IPS-NIHi11 (cell line): Measurements from ENCODE around the gene ARMC2.

Experiments
- DNase-seq: peaks from one replicate; pipeline ENCODE4 v3.0.0; 2012; ENCODE audit warnings: mixed read lengths, low spot score

Gene ARMC2

DNA sequence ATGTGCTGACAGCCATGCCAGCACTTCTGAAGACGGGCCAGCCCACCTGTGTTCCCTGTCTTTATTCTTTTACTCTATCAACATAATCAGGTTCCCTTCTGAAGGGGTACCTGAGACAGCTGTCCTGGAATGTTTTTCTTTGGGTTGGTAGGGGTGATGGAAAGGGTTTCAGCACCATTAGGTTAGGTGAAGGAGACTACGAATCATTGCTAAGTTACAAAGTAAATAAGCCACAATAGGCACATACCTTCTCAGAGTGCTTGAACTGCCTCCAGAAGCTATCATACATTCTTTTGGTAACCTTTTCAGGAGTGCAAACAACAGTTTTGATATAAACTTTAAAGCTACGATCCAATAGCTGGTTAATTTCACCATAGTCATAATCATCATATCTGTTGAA lies 140.1 kb downstream of the ARMC2 start:
- no peak for DNase-seq

DNA sequence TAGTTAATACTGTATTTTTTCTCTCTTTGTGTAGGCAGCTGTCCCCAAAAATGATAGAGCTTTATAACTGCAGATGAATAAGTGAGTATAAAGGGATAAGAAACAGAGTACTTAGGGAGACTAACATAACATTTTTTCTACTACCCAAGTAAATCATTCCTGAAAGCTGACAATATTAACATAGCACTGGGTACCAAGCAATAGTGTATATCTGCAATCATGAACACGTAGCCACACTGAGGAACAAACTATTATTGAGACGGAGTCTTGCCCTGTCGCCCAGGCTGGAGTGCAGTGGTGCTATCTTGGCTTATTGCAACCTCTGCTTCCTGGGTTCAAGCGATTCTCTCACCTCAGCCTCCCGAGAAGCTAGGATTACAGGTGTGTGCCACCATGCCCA lies 140.5 kb downstream of the ARMC2 start:
- no peak for DNase-seq

DNA sequence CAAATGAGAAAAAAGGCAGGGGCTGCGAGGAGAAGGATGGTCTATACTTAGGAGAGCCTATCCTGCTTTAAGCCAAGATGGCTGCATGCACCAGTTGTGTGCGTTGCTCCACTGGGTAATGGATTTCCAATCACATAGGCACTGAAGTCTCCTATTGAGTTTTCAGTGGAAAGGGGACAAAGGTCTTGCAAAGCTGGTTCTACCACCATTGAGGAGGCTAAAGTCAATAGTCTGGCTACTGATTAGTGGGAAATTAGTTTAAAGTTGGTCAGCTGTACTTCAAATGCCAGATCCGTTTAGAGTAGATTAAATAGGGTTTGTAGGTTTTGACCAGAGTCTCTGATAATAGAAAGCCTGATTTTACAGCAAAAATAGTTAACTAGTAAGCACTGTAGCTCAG lies 141.5 kb downstream of the ARMC2 start:
- no peak for DNase-seq

DNA sequence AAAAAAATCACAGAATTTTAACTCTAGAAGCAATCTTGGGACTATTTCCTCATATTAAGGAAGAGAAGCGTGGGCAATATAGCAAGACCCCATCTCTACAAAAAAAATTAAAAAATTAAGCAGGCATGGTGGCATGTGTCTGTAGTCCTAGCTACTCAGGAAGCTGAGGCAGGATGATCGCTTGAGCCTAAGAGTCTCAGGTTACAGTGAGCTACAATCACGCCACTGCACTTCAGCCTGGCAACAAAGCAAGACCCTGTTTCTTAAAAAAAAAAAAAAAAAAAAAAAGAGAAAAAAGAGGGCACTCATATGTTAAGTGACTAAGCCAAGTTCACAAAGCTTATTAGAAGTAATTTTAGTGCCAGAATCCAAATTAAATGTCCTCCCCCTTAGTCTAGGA lies 145.7 kb downstream of the ARMC2 start:
- DNase-seq = no peak

DNA sequence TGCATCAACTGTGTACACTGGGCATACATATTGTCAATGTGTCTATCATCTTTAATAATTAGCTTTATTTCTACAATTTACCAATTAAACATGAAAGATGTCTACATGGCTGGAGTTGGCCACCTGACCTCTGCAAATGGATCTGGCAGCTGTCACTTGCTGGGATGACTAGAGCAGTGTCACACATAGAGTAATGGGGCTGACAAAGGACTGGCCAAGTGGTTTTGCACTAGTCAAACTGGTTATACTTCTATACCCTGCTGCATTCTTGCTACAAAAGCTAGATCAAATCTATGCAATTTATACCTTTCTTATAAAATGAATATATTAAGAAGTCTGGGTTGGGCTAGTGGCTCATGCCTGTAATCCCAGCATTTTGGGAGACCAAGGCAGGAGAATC lies 147.1 kb downstream of the ARMC2 start:
- DNase-seq = no peak

DNA sequence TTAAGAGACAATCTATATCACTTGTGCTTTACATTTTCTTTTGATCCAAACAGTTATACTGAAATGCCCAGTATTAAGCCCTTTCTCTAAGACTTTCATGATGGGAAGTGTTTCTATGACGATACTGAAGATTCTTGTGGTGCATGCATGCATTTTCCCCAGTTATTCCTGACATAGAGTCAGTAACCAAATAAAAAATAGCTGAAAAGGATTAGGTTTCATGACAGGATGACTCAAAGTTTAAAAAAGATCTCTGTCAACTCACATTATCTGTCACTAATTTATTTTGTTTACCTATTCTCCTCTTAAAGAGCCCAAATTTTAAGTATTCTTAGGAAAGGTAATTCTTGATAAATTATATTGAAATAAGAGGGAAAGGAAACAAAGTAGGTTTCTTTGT lies 148.0 kb downstream of the ARMC2 start:
- DNase-seq = no peak

DNA sequence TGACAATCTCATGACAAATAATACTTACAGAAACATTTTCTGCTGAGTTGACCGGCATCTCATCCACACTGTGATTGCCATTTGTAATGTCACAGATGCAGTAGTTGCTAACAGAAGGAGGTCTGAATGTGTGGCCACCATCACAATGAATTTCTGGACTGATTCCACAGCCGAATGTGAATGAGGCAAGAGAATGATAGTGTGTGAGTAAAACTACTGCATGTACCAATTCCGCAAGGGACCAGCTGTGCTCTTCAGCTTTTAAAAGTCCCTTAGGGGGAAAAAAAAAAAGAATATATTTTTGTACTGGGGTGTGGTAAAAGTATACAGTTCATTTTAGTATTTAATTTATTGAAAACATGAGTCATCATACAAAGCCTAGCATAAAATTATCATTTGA lies 150.3 kb downstream of the ARMC2 start:
- DNase-seq = no peak

DNA sequence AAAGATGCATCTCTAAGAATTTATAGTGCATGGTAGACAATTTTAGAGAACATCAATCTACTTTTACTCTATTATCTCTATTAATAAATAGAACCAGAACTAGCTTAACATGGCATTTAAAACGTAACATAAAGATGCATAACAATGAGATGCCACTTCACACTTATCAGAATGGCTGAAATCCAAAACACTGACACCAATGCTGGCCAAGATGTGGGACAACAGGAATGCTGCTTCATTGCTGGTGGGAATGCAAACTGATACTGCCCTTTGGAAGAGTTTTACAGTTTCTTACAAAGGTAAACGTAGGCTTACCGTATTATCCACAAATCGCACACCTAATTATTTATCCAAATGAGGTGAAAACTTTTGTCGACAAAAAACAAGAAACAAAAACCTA lies 151.2 kb downstream of the ARMC2 start:
- no peak for DNase-seq

DNA sequence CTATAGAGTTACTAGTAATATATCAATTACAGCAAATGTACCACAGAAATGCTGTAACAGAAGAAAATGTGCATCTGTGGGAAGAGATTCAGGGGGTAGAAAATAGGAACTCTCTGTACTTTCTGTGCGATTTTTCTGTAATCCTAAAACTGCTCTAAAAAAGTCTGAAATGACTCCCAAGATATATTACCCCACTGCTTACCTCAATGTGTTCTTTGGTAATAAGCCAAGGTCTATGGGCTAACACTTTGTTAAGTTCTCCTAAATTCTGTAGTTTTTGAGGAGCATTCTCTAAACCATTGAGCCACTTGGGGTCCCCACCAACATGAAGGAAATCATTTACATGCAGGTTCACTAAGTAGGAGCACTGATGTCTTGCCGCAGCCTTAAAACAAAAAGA lies 152.1 kb downstream of the ARMC2 start:
- no peak for DNase-seq

DNA sequence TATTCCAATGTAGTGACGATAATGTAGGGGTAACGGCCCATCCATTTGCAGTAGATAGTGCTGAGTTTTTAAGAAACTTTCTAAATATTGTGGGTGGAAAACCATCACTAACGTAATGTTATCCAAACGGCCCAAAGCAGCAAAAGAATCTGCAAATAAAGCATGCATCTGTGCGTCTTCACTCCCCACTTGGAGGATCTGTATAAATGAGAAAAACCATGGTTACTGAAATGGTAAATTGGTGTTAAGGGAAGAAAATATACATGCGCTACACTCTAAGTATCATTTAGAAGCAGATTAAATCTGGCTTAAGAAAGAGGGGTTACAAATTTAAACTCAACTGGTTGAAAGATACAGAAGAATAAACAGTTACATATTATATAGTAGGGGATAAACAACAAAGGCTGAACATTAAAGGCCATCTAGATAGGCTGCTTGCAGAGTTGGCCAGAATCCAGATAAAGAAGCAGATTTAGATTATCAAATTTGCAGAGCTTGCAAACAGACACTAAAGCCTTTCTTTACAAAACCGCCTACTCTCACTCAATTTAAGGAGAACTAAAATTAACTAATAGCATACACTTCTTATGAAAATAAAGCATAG lies 153.2 kb downstream of the ARMC2 start:
- no peak for DNase-seq

DNA sequence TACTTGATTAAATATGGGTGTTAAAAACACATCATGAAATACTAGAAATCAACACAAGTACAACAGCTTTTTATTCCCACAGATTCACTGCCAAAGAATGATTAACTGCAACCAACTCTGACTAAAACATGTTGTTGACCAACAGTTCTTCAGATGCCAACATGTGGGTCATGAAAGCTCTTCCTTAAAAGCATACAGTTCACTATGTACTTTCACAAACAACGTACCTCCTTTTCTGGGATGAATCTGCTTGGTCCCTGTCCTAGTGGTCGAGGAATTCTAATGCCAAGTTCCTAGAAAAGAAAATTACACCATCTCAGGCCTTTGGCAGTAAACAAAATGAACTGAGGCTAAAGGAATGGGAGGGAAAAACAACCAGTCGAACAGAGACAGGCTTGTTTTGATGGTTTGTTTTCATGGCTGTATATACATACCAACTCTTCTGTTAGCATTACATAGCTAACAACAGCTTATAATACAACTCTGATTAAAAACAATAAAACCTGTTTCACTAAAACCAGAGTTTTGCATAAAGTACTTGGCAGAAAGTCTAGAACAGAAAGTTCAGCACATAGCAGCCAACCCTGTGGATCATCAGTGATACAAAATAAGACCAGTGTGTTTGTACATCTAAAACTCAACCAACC lies 154.0 kb downstream of the ARMC2 start:
- no peak for DNase-seq

DNA sequence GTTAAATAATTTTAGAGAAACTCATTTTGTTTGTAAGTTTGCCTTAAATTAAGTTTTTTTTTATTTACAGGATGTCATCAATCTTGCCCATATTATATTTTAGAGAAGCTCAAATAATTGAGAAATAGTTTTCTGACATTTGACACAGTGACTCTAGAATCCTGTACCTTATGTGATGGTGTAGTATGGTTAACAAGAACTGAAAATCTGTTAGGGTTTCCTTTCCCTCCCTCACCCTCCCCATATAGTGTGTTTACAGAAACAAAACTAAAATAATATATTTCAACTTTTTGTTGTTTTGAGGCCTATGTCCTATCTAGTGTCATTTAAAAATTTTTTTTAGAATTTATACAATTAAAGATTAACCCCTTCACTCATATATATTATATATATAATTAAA lies 154.7 kb downstream of the ARMC2 start:
- DNase-seq = no peak

DNA sequence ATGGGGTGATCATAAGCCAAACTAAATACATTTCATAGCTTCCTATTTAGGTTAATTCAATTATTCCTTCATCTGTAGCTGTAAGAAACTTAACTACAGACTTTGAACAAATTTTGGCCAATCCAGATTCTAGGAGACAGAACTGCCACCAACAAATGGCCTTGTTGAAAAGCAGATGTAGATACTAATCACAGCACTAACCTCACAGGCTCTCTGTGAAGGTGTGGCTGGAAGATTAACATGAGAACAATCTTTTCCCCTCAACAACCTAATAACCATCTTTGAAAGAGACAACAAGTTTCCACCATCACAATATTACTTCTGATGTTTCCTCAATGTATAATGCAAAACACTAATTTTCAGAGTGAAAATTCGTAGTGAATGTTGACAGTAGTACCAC lies 158.6 kb downstream of the ARMC2 start:
- no peak for DNase-seq

DNA sequence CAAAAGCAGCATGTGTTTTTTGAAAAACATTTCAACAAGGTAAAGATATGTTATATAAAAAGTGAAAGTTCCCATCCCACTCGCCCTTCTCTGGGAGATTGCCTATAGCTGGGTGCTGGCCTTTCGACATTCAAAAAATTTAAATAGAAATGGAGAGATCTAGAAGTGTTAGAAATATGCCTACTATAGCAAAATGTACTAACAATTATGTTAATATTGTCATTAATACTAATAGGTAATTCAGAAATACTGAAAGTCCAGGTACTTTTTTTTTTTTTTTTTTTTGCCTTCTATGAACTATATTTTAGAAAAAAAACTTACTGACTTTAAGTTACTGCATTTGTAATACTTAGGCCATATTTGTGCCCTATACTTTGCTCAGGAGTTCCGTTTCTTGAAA lies 159.3 kb downstream of the ARMC2 start:
- DNase-seq = no peak

DNA sequence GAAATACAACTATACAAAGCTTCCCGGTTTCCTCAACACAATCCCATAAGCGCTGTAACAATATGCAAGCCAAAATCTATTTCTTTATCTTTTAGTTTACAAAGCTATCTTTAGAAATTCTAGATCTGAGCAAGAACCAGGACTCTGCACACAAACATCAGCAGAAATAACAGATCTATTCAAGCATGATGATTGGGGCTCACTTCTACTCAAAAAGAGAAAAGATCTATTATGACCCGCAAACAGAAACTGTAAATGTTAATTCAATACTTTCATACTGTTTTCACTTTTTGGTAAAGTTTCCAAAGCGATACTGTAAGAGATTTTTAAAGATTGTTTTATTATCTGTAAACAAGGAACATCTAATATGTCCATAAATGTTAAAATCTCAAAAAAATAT lies 159.8 kb downstream of the ARMC2 start:
- no peak for DNase-seq

DNA sequence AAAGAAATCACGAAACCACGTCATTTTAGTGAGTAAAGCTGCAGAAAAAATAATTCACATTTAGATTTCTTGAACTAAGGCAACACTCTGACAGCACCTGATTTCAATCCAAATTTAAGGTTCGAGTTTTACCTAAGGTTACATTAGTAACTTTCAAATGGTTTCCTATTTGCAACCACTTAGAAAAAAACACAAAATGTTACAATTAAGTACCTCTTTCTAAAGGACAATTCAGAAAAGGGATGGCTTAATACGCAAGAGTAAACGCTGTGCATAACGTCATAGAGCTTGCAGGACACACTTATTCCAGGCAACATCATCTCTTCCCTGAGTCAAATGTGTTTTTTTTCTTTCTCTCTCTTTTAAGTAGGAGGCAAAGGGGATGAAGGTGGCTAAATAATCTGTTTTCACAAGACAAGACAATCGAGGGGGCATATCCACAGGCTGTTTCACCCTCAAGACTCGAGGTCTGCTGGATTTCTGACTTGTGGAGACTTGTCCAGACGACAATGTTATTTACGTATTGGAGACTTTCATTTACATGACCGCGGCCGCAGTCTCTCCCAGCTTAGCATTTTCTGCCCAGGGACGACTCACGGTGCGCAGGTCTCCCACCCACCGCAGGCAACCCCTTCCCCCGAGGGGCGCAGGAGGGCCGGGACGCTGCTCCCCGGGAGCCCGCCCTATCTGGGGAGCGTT lies 160.5 kb downstream of the ARMC2 start:
- DNase-seq = no peak

DNA sequence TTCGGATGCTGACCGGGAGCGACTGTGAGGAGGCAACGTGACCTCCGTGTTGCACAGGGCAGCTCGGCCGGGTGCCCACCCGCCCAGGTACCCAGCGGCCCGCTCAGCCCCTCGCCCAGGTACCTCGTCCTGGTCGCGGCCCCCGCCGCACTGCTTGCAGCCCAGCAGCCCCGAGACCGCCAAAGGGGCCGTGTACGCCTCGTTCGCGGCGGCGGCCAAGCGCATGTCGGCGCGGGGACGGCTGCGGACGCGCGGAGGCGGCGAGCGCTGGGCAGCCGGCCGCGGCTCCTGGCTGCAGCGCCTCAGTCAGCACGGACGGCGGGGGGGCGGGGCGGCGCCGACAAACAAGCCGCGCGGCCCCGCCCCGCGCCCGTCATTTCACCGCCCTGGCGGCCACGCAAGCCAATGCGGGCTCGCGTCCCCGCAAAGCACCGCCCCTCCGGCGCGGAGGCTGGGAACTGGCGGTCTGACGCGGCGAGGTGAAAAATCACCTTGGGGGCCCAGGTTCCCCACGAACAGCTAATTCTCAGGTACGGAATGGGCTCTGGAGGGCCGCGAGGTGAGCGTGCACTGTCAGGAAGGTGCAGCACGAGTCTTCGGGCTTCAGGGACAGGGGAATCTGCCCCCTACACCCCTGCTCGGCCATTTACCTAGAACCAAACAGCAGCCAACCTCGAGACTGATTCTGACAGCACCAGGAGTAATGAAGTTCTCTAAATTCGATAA lies 161.2 kb downstream of the ARMC2 start:
- peak; percentile 96 for DNase-seq

DNA sequence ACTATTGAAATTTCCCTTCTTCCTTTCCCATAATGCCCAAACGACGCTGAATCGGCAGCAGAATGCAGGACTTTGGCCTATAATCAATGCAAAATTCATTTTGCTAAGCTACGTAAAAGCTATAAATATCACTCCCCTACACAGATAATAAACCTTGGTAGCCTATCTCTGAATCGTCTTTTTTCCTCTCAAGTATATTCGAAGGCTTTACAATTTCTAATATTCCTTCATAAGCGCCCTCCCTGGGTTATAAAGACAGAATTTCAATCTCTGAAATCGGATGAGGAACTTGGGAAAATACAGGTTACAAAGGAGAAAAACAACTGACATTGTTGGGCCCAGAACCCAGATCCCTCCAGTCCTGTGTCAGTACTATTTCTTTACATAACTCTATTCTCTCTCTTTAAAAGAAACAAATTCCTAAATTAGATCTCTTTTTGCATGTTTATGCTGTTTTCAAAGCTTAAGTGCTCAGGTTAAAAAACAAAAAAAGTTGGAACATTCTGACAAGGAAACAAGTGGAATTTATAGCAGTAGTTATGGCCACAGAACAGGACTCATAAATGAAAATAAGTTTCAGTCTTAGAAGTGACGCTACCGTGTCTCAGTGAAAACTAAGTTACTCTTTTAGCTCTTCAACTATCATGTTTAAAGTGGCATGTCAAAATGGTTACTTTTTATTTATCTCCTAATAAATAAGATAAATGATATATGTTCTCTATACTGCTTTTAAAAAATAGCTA lies 161.9 kb downstream of the ARMC2 start:
- no peak for DNase-seq

DNA sequence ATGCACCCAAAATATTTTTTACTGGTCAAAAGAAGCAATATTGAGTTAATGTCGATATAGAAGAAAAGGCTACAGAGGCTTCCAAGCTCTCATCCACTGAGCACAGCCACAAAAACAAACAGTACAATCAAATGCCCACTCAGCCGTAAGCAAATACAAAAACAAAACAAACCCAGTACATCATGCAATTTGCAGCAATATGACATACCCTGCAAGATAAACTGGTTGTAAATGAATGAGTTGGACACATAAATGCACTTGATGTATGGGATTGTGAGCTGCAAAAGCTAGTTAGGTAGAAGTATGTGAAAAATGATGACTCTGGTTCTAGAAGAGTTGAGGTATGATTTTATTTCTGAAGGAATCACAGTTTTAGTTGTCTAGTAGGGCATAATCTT lies 162.5 kb downstream of the ARMC2 start:
- DNase-seq = no peak

DNA sequence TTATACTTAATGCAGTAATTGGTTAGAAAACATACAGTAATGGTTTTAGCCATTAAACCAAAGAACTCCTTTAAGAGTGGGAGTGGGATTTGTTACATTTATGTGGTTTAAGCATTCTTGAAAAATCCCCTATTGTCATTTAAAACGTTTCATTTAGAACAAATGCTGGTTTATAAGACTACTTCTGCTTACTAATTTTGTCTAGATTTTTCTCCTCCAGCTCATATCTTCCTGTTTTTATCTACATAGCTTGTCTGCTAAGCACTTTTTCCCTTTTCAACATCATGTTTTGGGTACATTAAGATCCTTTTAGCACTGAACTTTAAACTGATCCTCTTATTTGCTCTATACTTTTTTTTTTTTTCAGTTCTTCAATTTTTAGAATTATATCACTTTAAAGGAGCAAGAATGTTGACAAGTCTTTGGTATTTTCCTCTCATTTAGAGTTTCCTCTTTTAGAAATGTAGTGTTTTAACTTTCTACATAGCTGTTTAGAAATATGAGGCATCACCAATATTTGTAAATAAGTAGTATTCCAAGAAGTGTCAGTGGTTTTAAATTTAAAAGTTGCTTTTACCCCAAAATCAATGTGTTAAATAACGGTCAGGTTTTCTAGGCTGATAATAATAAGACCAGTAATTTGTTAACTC lies 165.6 kb downstream of the ARMC2 start:
- DNase-seq = no peak

DNA sequence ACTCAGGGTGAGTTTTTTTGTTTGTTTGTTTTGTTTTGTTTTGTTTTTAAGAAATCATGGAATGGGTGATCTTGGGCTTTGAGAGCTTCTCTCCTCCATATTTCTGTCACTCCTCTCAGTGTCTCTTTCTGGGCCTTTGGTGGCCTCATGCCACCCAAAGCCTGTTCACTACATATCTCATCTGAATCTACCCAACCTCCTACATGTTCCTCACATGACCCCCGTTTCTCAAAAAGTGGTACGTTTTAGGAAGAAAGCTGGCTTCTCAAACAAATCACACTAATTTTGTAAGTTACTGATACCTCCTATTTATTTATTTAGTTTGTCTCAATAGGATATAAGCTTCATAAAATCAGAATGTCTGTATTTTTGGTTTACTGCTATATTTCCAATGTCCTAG lies 166.4 kb downstream of the ARMC2 start:
- DNase-seq = no peak

DNA sequence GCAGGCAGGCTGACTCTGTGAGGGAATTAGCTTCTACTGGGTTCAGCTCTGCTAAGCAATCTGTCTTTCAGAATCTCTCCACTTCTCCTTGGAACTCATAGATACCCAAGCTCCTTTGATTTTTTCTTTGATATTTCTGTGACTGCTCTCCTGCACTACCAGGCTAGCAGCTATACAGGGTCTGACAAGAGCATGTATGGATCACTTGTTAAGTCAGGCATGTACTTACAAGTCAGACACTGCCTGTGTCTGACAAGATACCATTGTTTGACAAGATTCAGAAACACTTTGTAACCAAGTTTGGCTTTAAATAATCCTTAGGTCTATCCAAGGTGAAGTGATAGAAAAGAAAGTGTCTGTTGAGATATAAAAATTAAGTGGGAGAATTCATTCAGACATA lies 167.0 kb downstream of the ARMC2 start:
- DNase-seq = no peak
